ENCODE data around the gene EPB41L5. TPM values are rescaled to one million over a fixed set of nuclear protein-coding genes. Genes with fewer than 3 reads are reported as not detected.
"Not testable (repeated sequence)": the region's sequence is repeated elsewhere in the genome, so short reads cannot be mapped to it uniquely, and the experiment has no call there.

Gene EPB41L5
- total RNA-seq, 1 donor from 2014 or later = 1.5 TPM

DNA sequence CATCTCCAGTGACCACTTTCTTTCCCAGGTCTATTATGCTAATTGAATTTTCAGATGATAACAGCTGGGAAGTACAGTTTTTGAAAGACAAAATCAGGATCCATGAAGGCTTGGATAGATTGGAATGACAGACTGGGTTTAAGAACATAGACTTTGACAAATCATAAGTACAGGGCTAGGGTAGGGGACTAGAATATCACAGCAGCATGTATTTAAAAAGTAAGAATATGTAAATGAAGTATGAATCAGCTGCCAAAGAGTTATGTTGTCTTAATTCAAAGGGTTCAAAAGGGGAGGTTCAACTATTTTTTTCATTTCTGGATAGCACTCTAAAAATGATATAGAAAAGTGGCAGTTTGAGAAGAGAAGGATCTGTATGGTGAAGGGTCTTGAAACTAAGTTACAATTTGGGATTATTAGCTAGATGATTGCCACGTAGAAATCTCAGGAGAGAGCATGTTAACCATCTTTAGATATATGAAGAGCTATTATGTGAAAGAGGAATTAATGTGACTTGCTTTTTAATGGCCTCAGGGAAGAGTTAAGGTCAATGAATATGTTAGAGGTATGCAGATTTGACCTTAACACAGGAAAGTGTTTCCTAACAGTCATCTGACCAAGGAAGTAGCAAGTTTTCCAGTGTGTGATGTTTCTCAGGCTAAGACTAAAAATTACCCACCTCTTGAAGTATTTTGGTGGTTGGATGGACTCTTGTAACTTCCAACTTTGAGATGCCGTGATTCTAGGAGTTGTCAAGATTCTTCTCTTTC lies 128.6 kb downstream of the EPB41L5 start:
- no peak for DNase-seq (ENCODE audit: low spot score)
- H3K4me1 Mint-ChIP-seq (ENCODE audit: low read depth) = no peaks in the 10 kb centered on the region
- H3K36me3 Mint-ChIP-seq (ENCODE audit: low read depth) = no peaks in the 10 kb centered on the region
- H3K9me3 Mint-ChIP-seq = no peaks in the 10 kb centered on the region
- H3K27ac Mint-ChIP-seq = no peak overlapping the region
- peaks cover 17% of the 10 kb centered on the region for H3K27me3 Mint-ChIP-seq (ENCODE audit: low read depth)
- H3K4me3 Mint-ChIP-seq (ENCODE audit: low read depth) = no peak overlapping the region
- intact Hi-C loops (cut with micrococcal nuclease) = no loop called here

DNA sequence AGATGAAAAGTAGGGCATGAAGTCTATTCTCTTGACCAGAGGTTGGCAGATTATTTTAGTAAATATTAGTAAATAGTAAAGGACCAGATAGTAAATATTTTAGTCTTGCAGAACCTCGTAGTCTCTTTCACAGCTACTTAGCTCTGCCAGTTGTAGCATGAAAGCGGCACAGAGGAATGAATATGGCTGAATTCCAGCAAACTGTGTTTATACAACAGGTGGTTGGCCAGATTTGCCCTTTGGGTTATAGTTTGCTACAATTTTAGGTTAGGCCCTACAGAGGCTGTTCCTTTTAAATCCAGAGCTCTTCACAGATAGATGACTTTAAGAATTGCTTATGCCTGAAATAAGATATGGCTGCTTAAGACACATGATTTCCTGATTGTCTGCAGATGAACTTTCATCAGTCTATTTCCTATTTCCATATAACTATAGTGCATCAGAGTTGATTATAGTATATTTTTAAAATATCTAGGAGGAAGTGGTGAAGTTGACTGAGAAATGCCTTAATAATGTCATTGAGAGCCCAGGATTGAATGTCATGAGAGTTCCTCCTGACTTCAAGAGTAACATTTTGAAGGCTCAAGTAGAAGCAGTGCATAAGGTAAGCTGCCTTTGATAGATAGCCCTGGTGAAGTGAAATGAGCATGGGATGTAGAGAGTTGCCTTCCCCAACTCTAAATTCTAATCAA lies 129.8 kb downstream of the EPB41L5 start:
- peaks cover 11% of the 10 kb centered on the region for H3K27me3 Mint-ChIP-seq (ENCODE audit: low read depth)
- no peak overlapping the region for H3K27ac Mint-ChIP-seq
- intact Hi-C loops (cut with micrococcal nuclease) = no loop called here
- H3K9me3 Mint-ChIP-seq = no peaks in the 10 kb centered on the region
- H3K4me3 Mint-ChIP-seq (ENCODE audit: low read depth) = no peak overlapping the region
- H3K36me3 Mint-ChIP-seq (ENCODE audit: low read depth) = no peaks in the 10 kb centered on the region
- no peak for DNase-seq (ENCODE audit: low spot score)
- H3K4me1 Mint-ChIP-seq (ENCODE audit: low read depth) = no peaks in the 10 kb centered on the region

DNA sequence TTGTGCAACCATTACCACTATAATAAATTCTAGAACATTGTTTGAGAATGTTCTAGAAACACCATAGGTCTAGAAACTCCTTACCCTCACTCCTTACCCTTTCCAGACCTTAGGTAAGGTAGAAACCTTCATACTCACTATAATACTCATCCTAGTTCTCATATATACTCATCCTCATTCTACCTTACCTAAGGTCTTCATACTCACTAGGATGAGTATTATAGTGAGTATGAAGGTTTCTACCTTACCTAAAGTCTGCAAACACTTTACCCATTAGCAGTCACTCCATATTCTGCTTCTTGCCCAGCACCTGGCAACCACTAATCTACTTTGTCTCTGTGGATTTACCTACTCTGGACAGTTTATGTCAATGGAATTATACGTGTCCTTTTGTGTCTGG lies 135.4 kb downstream of the EPB41L5 start:
- H3K4me3 Mint-ChIP-seq (ENCODE audit: low read depth) = no peak overlapping the region
- H3K27ac Mint-ChIP-seq = no peak overlapping the region
- peaks cover 7% of the 10 kb centered on the region for H3K9me3 Mint-ChIP-seq
- intact Hi-C loops (cut with micrococcal nuclease) = no loop called here
- no peak for DNase-seq (ENCODE audit: low spot score)
- H3K36me3 Mint-ChIP-seq (ENCODE audit: low read depth) = no peaks in the 10 kb centered on the region
- peaks cover 2% of the 10 kb centered on the region for H3K27me3 Mint-ChIP-seq (ENCODE audit: low read depth)
- no peaks in the 10 kb centered on the region for H3K4me1 Mint-ChIP-seq (ENCODE audit: low read depth)

DNA sequence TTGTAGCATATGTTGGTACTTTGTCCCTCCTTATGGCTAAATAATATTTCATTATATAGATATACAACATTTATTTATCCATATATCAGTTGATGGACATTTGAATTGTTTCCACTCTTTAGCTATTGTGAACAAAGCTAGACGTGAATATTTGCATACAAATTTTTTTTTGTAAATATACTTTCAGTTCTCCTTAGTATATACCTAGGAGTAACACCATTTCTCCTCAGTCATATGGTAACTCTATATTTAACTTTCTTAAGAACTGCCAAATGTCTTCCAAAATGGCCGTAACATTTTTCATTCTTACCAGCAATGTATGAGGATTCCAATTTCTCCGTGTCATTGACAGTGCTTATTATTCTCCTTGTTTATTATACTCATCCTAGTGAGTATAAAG lies 135.8 kb downstream of the EPB41L5 start:
- no peak for DNase-seq (ENCODE audit: low spot score)
- no peak overlapping the region for H3K4me3 Mint-ChIP-seq (ENCODE audit: low read depth)
- H3K9me3 Mint-ChIP-seq = peaks cover 7% of the 10 kb centered on the region
- no peaks in the 10 kb centered on the region for H3K36me3 Mint-ChIP-seq (ENCODE audit: low read depth)
- no peak overlapping the region for H3K27ac Mint-ChIP-seq
- H3K4me1 Mint-ChIP-seq (ENCODE audit: low read depth) = no peaks in the 10 kb centered on the region
- intact Hi-C loops (cut with micrococcal nuclease) = no loop called here
- peaks cover 2% of the 10 kb centered on the region for H3K27me3 Mint-ChIP-seq (ENCODE audit: low read depth)

DNA sequence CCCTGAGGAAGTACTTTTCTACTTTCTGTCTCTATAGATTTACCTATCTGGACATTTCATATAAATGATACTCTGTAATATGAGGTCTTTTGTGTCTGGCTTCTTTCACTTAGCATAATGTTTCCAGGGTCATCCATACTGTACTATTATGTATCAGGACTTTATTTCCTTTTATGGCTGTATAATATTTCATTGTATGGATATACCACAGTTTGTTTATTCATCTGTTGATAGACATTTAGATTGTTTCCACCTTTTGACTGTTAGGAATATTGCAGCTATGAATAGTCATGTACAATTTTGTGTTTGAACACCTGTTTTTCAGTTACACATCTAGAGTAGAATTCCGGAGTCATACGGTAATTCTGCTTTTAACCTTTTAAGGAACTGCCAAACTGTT lies 136.5 kb downstream of the EPB41L5 start:
- Mint-ChIP-seq H3K27ac (no peak overlapping the region), H3K36me3 (ENCODE audit: low read depth) (no peaks in the 10 kb centered on the region), H3K4me1 (ENCODE audit: low read depth) (no peaks in the 10 kb centered on the region), H3K9me3 (peaks cover 7% of the 10 kb centered on the region), H3K27me3 (ENCODE audit: low read depth) (peaks cover 2% of the 10 kb centered on the region), H3K4me3 (ENCODE audit: low read depth) (no peak overlapping the region)
- no peak for DNase-seq (ENCODE audit: low spot score)
- intact Hi-C loops (cut with micrococcal nuclease) = no loop called here

DNA sequence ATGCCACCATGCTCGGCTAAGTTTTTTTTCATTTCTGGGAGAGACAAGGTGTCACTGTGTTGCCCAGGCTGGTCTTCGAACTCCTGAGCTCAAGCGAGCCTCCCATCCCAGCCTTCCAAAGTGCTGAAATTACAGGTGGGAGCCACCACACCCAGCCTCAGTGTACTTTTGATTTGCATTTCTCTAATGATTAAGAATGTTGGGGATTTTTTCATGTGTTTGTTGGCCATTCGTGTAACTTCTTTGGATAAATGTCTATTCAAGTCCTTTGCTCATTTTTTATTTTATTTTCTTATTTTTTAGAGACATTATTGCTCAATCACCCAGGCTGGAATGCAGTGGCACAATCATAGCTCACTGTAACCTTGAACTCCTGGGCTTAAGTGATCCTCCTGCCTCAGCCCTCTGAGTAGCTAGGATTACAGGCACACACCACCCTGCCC lies 137.2 kb downstream of the EPB41L5 start:
- intact Hi-C loops (cut with micrococcal nuclease) = no loop called here
- H3K27ac Mint-ChIP-seq = no peak overlapping the region
- no peaks in the 10 kb centered on the region for H3K4me1 Mint-ChIP-seq (ENCODE audit: low read depth)
- peaks cover under 1% of the 10 kb centered on the region for H3K36me3 Mint-ChIP-seq (ENCODE audit: low read depth)
- peaks cover 9% of the 10 kb centered on the region for H3K9me3 Mint-ChIP-seq
- no peak overlapping the region for H3K4me3 Mint-ChIP-seq (ENCODE audit: low read depth)
- H3K27me3 Mint-ChIP-seq (ENCODE audit: low read depth) = peaks cover 2% of the 10 kb centered on the region
- no peak for DNase-seq (ENCODE audit: low spot score)

DNA sequence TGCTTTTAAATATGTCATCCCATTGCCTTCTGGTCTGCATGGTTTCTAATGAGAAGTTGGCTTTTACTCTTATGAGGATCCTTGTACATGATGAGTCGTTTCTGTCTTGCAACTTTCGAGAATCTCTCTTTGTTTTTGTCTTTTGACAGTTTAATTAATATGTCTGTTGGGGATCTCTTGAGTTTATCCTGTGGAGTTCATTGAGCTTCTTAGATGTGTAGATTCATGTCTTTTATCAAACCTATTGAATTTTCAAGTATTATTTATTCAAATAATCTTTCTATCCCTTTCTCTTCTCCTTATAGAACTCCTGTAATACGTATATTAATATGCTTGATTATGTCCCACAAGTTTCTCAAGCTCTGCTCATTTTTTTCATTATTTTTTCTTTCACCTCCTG lies 142.4 kb downstream of the EPB41L5 start:
- no peak overlapping the region for H3K4me3 Mint-ChIP-seq (ENCODE audit: low read depth)

DNA sequence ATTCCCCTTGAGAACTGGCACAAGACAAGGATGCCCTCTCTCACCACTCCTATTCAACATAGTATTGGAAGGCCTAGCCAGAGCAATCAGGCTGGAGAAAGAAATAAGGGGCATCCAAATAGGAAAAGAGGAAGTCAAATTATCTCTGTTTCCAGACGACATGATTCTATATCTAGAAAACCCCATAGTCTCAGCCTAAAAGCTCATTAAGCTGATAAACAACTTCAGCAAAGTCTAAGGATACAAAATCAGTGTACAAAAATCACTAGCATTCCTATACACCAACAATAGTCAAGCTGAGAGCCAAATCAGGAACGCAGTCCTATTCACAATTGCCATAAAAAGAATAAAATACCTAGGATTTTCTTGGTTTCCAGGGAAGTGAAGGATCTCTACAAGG lies 145.8 kb downstream of the EPB41L5 start:
- H3K9me3 Mint-ChIP-seq = peaks cover 20% of the 10 kb centered on the region
- H3K27me3 Mint-ChIP-seq (ENCODE audit: low read depth); intact Hi-C loops (cut with micrococcal nuclease); H3K4me3 Mint-ChIP-seq (ENCODE audit: low read depth); H3K36me3 Mint-ChIP-seq (ENCODE audit: low read depth); DNase-seq (ENCODE audit: low spot score); H3K4me1 Mint-ChIP-seq (ENCODE audit: low read depth); H3K27ac Mint-ChIP-seq: not testable (repeated sequence)

More for the DNA sequence above, 142.4 kb downstream of the EPB41L5 start:
- intact Hi-C loops (cut with micrococcal nuclease) = no loop called here
- H3K27me3 Mint-ChIP-seq (ENCODE audit: low read depth) = peaks cover 5% of the 10 kb centered on the region
- peaks cover 27% of the 10 kb centered on the region for H3K9me3 Mint-ChIP-seq
- no peak for DNase-seq (ENCODE audit: low spot score)
- H3K36me3 Mint-ChIP-seq (ENCODE audit: low read depth) = peaks cover 4% of the 10 kb centered on the region
- no peaks in the 10 kb centered on the region for H3K4me1 Mint-ChIP-seq (ENCODE audit: low read depth)
- no peak overlapping the region for H3K27ac Mint-ChIP-seq

DNA sequence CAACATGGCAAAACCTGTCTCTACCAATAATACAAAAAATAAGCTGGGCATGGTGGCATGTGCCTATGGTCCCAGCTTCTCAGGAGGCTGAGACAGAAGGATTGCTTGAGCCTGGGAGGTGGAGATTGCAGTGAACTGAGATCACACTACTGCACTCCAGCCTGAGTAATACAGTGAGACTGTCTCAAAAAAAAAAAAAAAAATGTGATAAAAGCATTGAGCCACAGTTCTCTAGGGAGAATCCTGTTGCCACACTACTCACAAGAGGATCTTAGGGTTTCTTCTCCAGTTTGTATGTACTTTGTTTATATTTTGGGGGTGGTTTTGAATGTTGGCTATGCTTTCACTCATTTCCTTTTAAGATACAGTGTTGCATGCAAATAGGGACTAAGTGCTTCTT lies 148.3 kb downstream of the EPB41L5 start:
- Mint-ChIP-seq H3K27me3 (ENCODE audit: low read depth) (peaks cover 8% of the 10 kb centered on the region), H3K27ac (no peak overlapping the region), H3K36me3 (ENCODE audit: low read depth) (no peaks in the 10 kb centered on the region), H3K4me3 (ENCODE audit: low read depth) (no peak overlapping the region), H3K9me3 (peaks cover 12% of the 10 kb centered on the region), H3K4me1 (ENCODE audit: low read depth) (no peaks in the 10 kb centered on the region)
- intact Hi-C loops (cut with micrococcal nuclease) = no loop called here
- DNase-seq (ENCODE audit: low spot score) = no peak

DNA sequence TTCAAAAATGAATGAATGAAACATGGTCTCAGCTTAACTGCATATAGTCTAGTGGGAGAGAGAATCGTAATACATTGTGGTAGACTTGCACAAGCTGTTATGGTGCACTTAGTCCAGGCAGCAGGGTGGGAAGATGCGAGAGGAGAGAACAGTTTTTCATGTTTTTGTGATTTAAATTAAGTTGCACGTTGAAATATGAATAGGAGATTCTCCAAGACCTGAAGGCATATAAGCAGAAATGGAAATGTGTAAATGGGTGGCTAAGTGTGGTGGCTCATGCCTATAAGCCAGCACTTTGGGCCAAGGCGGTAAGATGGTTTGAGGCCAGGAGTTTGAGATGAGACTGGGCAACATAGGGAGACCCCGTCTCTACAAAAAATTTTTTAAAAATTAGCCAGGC lies 149.8 kb downstream of the EPB41L5 start:
- Mint-ChIP-seq H3K9me3 (no peaks in the 10 kb centered on the region), H3K27me3 (ENCODE audit: low read depth) (peaks cover 8% of the 10 kb centered on the region), H3K36me3 (ENCODE audit: low read depth) (no peaks in the 10 kb centered on the region), H3K4me1 (ENCODE audit: low read depth) (no peaks in the 10 kb centered on the region), H3K4me3 (ENCODE audit: low read depth) (no peak overlapping the region), H3K27ac (no peak overlapping the region)
- no peak for DNase-seq (ENCODE audit: low spot score)
- intact Hi-C loops (cut with micrococcal nuclease) = no loop called here

DNA sequence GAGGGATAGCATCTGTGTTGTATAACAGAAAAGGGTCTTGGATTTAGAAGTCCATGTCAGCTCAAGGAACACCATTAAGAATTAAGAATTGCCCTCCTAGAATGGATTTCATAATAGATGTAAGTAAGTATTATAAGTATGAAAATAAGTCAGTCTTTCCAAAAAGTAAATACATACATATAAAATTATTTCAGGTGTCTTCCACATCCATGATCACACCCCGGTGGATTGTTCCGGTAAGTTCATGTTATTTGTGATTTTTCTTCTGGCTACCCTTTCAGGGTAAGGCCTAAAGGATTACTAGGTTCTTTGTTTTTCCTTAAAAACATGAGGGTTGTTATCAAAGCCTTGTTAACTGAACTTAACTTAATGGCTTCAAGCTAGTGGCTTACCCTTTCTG lies 154.4 kb downstream of the EPB41L5 start:
- Mint-ChIP-seq H3K4me1 (ENCODE audit: low read depth) (no peaks in the 10 kb centered on the region), H3K27ac (no peak overlapping the region)
- intact Hi-C loops (cut with micrococcal nuclease) = no loop called here

DNA sequence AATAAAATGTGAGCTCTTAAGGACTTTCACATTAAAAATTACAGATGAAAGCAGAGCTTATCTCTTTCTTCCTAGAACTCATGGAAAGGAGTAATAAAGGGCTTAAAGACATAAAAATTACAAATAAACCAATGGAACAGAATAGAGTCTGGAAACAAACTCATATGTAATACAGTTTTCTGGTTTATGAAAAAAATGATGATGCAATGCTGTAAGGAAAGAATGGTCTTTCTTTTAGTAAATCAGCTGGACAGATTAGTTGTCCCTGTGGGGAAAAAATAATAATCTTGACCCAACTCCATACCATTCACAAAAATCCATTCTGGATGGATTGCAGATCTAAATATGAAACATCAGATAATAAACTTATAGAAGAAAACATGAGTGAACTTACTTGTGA lies 156.1 kb downstream of the EPB41L5 start:
- Mint-ChIP-seq H3K27ac (no peak overlapping the region), H3K4me3 (ENCODE audit: low read depth) (no peak overlapping the region), H3K4me1 (ENCODE audit: low read depth) (no peaks in the 10 kb centered on the region), H3K36me3 (ENCODE audit: low read depth) (no peaks in the 10 kb centered on the region), H3K27me3 (ENCODE audit: low read depth) (peaks cover 4% of the 10 kb centered on the region), H3K9me3 (no peaks in the 10 kb centered on the region)
- no peak for DNase-seq (ENCODE audit: low spot score)
- intact Hi-C loops (cut with micrococcal nuclease) = no loop called here

More for the DNA sequence above, 154.4 kb downstream of the EPB41L5 start:
- DNase-seq (ENCODE audit: low spot score) = no peak
- H3K9me3 Mint-ChIP-seq = no peaks in the 10 kb centered on the region
- no peaks in the 10 kb centered on the region for H3K36me3 Mint-ChIP-seq (ENCODE audit: low read depth)
- H3K27me3 Mint-ChIP-seq (ENCODE audit: low read depth) = peaks cover 2% of the 10 kb centered on the region
- no peak overlapping the region for H3K4me3 Mint-ChIP-seq (ENCODE audit: low read depth)

DNA sequence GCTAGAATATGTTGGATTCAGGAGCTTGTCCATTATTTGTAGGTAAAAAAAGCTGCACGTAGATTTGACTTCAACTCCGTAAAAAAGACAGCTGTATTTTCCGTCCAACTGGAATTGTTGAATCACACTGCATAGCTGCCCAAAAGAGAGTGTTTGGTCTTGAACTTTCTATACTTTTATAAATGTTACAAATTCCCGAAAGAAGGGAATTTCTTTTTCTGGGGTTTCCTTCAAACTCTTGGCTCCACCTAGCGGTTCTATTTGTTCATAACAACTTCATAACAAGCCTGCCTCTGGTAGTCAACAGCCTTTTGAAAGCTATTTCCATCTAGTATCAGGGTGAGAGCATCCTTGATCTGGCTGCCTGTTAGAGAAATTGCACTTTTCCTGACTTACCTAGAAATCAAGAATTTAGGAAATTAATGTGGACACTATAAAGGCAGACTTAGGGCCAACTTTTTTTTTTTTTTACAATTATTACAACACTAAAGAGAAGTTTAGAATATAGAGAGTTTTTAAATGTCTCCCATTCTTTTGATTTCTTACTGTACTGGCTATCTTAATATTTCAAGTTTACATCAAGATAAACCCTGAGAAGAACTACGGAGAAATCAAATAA lies 162.2 kb downstream of the EPB41L5 start:
- Mint-ChIP-seq H3K9me3 (no peaks in the 10 kb centered on the region), H3K27me3 (ENCODE audit: low read depth) (peaks cover 2% of the 10 kb centered on the region), H3K27ac (no peak overlapping the region), H3K36me3 (ENCODE audit: low read depth) (no peaks in the 10 kb centered on the region), H3K4me3 (ENCODE audit: low read depth) (no peak overlapping the region), H3K4me1 (ENCODE audit: low read depth) (peaks cover 42% of the 10 kb centered on the region)
- no peak for DNase-seq (ENCODE audit: low spot score)
- intact Hi-C loops (cut with micrococcal nuclease) = loop anchor here (1.0 to 5.0 kb wide), 7 partner anchors 66 to 534 kb away; partner anchors contain the start of gene TMEM177

Data from activated T-helper 2 cell treated with anti-CD3 and anti-CD28 coated beads, Interferon-gamma antibody, Interleukin-2, Interleukin-4, amounts not matched to agents 10 μg/mL and 5 μg/mL and 100 μg/mL, durations not matched to agents 14 hours and 24 hours and 36 hours (primary cell).